ENCODE results near the gene CACNA2D3. TPM values are rescaled to one million over a fixed set of nuclear protein-coding genes. Genes with fewer than 3 reads are reported as not detected.

CACNA2D3 gene
- total and polyA plus RNA-seq, 4 donors = 0.38 to 2.5 (median 1.1) TPM

DNA sequence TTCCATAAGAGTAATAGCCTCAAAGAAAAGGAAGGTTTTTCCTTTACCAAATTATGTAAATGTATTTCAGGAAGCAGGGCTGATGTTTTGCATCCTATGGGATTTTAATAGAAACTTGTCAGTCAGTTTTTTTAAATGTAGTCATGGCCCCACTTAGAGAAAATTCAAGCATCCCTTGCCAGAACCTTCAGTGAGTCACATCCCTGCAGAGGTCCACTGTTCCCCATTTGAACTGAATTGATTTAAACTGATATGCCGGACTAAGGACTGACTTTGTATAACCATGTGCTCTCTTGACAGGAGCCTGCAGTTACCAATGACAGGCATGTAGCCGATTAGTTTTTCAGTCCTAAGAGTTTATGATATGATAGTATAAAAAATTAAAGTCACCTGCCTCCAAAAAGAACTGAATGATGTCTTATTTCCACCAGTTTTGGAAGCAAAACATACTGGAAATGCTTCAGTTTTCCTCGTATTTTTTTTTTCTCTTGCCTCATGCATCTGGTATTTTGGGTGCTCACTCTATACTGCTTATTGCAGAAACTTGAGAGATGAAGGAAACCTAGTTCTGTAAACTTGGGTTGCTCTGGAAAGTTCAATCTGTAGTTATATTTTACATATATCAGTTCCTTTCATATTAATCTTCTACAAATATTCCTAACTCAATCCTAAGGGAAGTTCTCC, 774.8 kb downstream of the CACNA2D3 start:
- H3K27ac ChIP-seq (ENCODE audit: low read depth in 1 of 2, low read length in 1 of 2) = no peak overlapping the region
- 89% methylated on average over 3 of the region's 3 CpGs for WGBS, 2 donors
- no peak overlapping the region for H3K9ac ChIP-seq (ENCODE audit: insufficient read depth in 1 of 2, low read length in 2 of 2)
- no peaks in the 10 kb centered on the region for H3K9me3 ChIP-seq (ENCODE audit: control insufficient read depth in 4 of 4, insufficient read depth in 3 of 4, low read length in 3 of 4)
- DNase-seq = no peak
- peaks cover 3 to 16% (median 4%) of the 10 kb centered on the region in 5 donors for H3K4me1 ChIP-seq (ENCODE audit: control insufficient read depth in 5 of 5, insufficient read depth in 5 of 5, low read length in 5 of 5)
- ATAC-seq (ENCODE audit: insufficient read depth, low FRiP score) = no peak
- TF ChIP-seq, protein P1, sequence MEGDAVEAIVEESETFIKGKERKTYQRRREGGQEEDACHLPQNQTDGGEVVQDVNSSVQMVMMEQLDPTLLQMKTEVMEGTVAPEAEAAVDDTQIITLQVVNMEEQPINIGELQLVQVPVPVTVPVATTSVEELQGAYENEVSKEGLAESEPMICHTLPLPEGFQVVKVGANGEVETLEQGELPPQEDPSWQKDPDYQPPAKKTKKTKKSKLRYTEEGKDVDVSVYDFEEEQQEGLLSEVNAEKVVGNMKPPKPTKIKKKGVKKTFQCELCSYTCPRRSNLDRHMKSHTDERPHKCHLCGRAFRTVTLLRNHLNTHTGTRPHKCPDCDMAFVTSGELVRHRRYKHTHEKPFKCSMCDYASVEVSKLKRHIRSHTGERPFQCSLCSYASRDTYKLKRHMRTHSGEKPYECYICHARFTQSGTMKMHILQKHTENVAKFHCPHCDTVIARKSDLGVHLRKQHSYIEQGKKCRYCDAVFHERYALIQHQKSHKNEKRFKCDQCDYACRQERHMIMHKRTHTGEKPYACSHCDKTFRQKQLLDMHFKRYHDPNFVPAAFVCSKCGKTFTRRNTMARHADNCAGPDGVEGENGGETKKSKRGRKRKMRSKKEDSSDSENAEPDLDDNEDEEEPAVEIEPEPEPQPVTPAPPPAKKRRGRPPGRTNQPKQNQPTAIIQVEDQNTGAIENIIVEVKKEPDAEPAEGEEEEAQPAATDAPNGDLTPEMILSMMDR (IDR thresholded peaks at IDR 0.05; ENCODE audit: control extremely low read depth, extremely low read depth) = no peak
- no peaks in the 10 kb centered on the region for H3K27me3 ChIP-seq (ENCODE audit: control insufficient read depth in 3 of 3, insufficient read depth in 3 of 3, low read length in 2 of 3)
- H3K36me3 ChIP-seq (ENCODE audit: control insufficient read depth in 4 of 4, insufficient read depth in 4 of 4, low read length in 4 of 4) = no peaks in the 10 kb centered on the region
- no peak overlapping the region for H3K4me3 ChIP-seq

DNA sequence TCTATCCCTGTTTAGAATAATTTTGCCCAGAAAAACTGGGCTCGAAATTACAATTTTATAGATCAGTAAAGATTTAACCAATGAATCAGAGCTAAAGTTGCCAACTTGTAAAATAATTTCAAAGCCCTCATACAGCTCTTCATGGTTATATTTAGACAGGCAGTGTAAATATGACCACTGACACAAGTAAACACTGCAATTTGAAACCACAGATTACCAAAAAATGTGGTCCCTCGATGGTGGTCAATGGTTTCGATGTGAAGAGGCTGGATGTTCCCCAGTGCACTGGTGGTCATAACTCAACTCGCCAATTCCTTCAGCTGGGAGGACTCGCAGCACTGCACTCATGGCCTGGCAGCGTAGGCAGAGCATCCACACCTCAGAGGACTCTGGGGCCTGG, 776.9 kb downstream of the CACNA2D3 start:
- Histone ChIP-seq H3K9me3 (ENCODE audit: control insufficient read depth in 4 of 4, insufficient read depth in 3 of 4, low read length in 3 of 4) (no peaks in the 10 kb centered on the region), H3K4me1 (ENCODE audit: control insufficient read depth in 5 of 5, insufficient read depth in 5 of 5, low read length in 5 of 5) (peaks cover 2 to 21% (median 4%) of the 10 kb centered on the region in 5 donors), H3K27me3 (ENCODE audit: control insufficient read depth in 3 of 3, insufficient read depth in 3 of 3, low read length in 2 of 3) (no peaks in the 10 kb centered on the region), H3K36me3 (ENCODE audit: control insufficient read depth in 4 of 4, insufficient read depth in 4 of 4, low read length in 4 of 4) (no peaks in the 10 kb centered on the region), H3K9ac (ENCODE audit: insufficient read depth in 1 of 2, low read length in 2 of 2) (no peak overlapping the region), H3K4me3 (no peak overlapping the region), H3K27ac (ENCODE audit: low read depth in 1 of 2, low read length in 1 of 2) (no peak overlapping the region)
- ATAC-seq (ENCODE audit: insufficient read depth, low FRiP score) = no peak
- TF ChIP-seq, protein P1 (IDR thresholded peaks at IDR 0.05; ENCODE audit: control extremely low read depth, extremely low read depth) = no peak
- WGBS, 2 donors = 83% methylated on average over 6 of the region's 6 CpGs
- DNase-seq = no peak

- Histone ChIP-seq H3K36me3 (ENCODE audit: control insufficient read depth in 4 of 4, insufficient read depth in 4 of 4, low read length in 4 of 4) (no peaks in the 10 kb centered on the region), H3K9ac (ENCODE audit: insufficient read depth in 1 of 2, low read length in 2 of 2) (no peak overlapping the region), H3K9me3 (ENCODE audit: control insufficient read depth in 4 of 4, insufficient read depth in 3 of 4, low read length in 3 of 4) (no peaks in the 10 kb centered on the region), H3K4me1 (ENCODE audit: control insufficient read depth in 5 of 5, insufficient read depth in 5 of 5, low read length in 5 of 5) (peaks cover 2 to 21% (median 4%) of the 10 kb centered on the region in 5 donors), H3K27ac (ENCODE audit: low read depth in 1 of 2, low read length in 1 of 2) (no peak overlapping the region), H3K27me3 (ENCODE audit: control insufficient read depth in 3 of 3, insufficient read depth in 3 of 3, low read length in 2 of 3) (no peaks in the 10 kb centered on the region), H3K4me3 (no peak overlapping the region)
- 75 to 84% methylated on average over 8 of the region's 8 CpGs for WGBS, 2 donors
- DNase-seq = peak in 2 of 3 donors; percentile 4 to 15
- no peak for ATAC-seq (ENCODE audit: insufficient read depth, low FRiP score)
- TF ChIP-seq, protein P1 (IDR thresholded peaks at IDR 0.05; ENCODE audit: control extremely low read depth, extremely low read depth) = no peak
These were observed 778.7 kb downstream of the CACNA2D3 start for GRCh38 chr3:54900838-54901591.
